T-cell (primary cell): ENCODE results near the gene LIPH. TPM values are rescaled to one million over a fixed set of nuclear protein-coding genes. Genes with fewer than 3 reads are reported as not detected.

Experiments
- ATAC-seq, 4 experiments: fragments of 200-7000 bp in 3 of 4; fragments of 150-1000 bp in 1 of 4; cut with Tn5 transposase; replicated peaks in 1 of 4; 1 replicate in 3 of 4; 2 replicates in 1 of 4; pipeline ENCODE4 v1.10.0; 2021; ENCODE audit warnings: moderate library complexity in 3 of 4, mild to moderate bottlenecking in 2 of 4, moderate number of reproducible peaks in 1 of 4
- CTCF ChIA-PET, 2 donors: fragments of 300-600 bp; sonication (Branson Sonifier 250); formaldehyde crosslinking; loops; one replicate each; lab custom pipeline; 2022; ENCODE audit warnings: antibody characterized with exemption in 2 of 2; lab: Charles Lee
- POLR2A ChIA-PET, 2 donors: fragments of 300-600 bp; sonication (Branson Sonifier 250); formaldehyde crosslinking; loops; one replicate each; lab custom pipeline; 2022; ENCODE audit warnings: antibody characterized with exemption in 2 of 2; lab: Charles Lee
- DNase-seq, 35 experiments: peaks; one replicate each; pipeline versions ENCODE4 v3.0.0 to v3.0.0-alpha.2; 2013 to 2023
- H3K27ac ChIP-seq: one replicate; pipeline ENCODE4 v1.5.1; 2013; ENCODE audit warnings: low read length
- H3K27me3 ChIP-seq, 2 experiments: replicated peaks in 1 of 2; 1 replicate in 1 of 2; 2 replicates in 1 of 2; pipeline versions ENCODE4 v1.6.1 to v1.7.0; 2013; ENCODE audit warnings: low read length in 1 of 2, mixed read lengths in 1 of 2; ENCODE audit not compliant: control insufficient read depth in 2 of 2, insufficient read depth in 2 of 2; ENCODE audit errors: extremely low read depth in 1 of 2
- H3K36me3 ChIP-seq, 2 donors: 1 replicate in 1 of 2; 2 replicates in 1 of 2; pipeline versions ENCODE4 v1.6.1 to v1.7.0; 2013; ENCODE audit warnings: low read length in 1 of 2; ENCODE audit not compliant: control insufficient read depth in 2 of 2, insufficient read depth in 1 of 2; ENCODE audit errors: extremely low read depth in 1 of 2
- H3K4me1 ChIP-seq, 2 experiments: 1 replicate in 1 of 2; 2 replicates in 1 of 2; pipeline versions ENCODE4 v1.6.1 to v1.7.0; 2013; ENCODE audit warnings: low read length in 2 of 2, mixed read lengths in 1 of 2; ENCODE audit not compliant: insufficient read depth in 2 of 2, control insufficient read depth in 1 of 2; ENCODE audit errors: extremely low read depth in 1 of 2
- H3K4me3 ChIP-seq, 2 donors: 1 replicate in 1 of 2; 2 replicates in 1 of 2; pipeline versions ENCODE4 v1.5.1 to v1.7.0; 2013; ENCODE audit warnings: mild to moderate bottlenecking in 2 of 2, low read length in 1 of 2, moderate library complexity in 1 of 2; ENCODE audit not compliant: control insufficient read depth in 1 of 2; ENCODE audit errors: extremely low read depth in 1 of 2
- H3K9me3 ChIP-seq: 2 replicates; pipeline ENCODE4 v1.7.0; 2013
- H3K27ac Mint-ChIP-seq, 2 donors: one replicate each; pipeline ENCODE4 v1.8.0; 2020 to 2021; ENCODE audit warnings: mild to moderate bottlenecking in 2 of 2, mixed read lengths in 2 of 2
- H3K27me3 Mint-ChIP-seq, 2 donors: one replicate each; pipeline ENCODE4 v1.8.0; 2021 to 2022; ENCODE audit warnings: mixed read lengths in 2 of 2
- H3K36me3 Mint-ChIP-seq: one replicate; pipeline ENCODE4 v1.8.0; 2021; ENCODE audit warnings: mixed read lengths
- H3K4me1 Mint-ChIP-seq, 3 donors: one replicate each; pipeline ENCODE4 v1.8.0; 2020 to 2022; ENCODE audit warnings: mixed read lengths in 3 of 3, mild to moderate bottlenecking in 1 of 3
- H3K4me3 Mint-ChIP-seq, 3 donors: one replicate each; pipeline ENCODE4 v1.8.0; 2020 to 2022; ENCODE audit warnings: mild to moderate bottlenecking in 3 of 3, mixed read lengths in 3 of 3, moderate library complexity in 3 of 3
- H3K9me3 Mint-ChIP-seq, 3 donors: one replicate each; pipeline ENCODE4 v1.8.0; 2020 to 2022; ENCODE audit warnings: mixed read lengths in 3 of 3
- WGBS: methylation state at CpG from one replicate; pipeline ENCODE4 v1.1.5; 2013; ENCODE audit warnings: missing lambda C conversion rate; ENCODE audit not compliant: insufficient coverage; 5-methylcytosine and 5-hydroxymethylcytosine counted together
- total RNA-seq, 35 experiments: library from RNA in 6 of 35; stranded (reverse) in 6 of 35; fragments of 120-200 nt in 1 of 35; gene quantifications; one replicate each; pipeline versions ENCODE4 v1.2.1 to v1.2.4 and lab custom pipeline; 2013 to 2026

LIPH gene
- total RNA-seq, 5 donors from 2014 or later (not counting 1 experiment from before 2014, with no cell fraction given): 0.63 TPM; not detected in 4

GRCh38 chr3:185572183-185572582 is 19.8 kb upstream of the LIPH start:
- DNase-seq (no peak), ATAC-seq (no peak)
- H3K27me3 ChIP-seq: no peaks in the 10 kb centered on the region
- Mint-ChIP-seq H3K4me1 (peaks cover 0 to 6% (median 4%) of the 10 kb centered on the region in 3 donors), H3K9me3 (peaks cover 0 to 10% (median 9%) of the 10 kb centered on the region in 3 donors), H3K36me3 (no peaks in the 10 kb centered on the region), H3K4me3 (no peak overlapping the region), H3K27me3 (no peaks in the 10 kb centered on the region), H3K27ac (no peak overlapping the region)
- ChIA-PET CTCF (interaction anchor here (0.6 to 0.8 kb wide), 3 partner anchors 12 to 394 kb away, joined by 3 read pairs; no protein-coding TSS in a partner anchor), POLR2A (interaction anchor here (0.6 kb wide), 2 partner anchors 82 to 594 kb away, joined by 3 read pairs; no protein-coding TSS in a partner anchor)
- H3K27ac ChIP-seq: no peak overlapping the region
- no peak overlapping the region for H3K4me3 ChIP-seq
- H3K4me1 ChIP-seq: peaks cover 0 to 5% of the 10 kb centered on the region in 2 experiments
- H3K36me3 ChIP-seq: no peaks in the 10 kb centered on the region
- no peaks in the 10 kb centered on the region for H3K9me3 ChIP-seq
- WGBS: 63% methylated on average over 5 of the region's 5 CpGs

- no peak overlapping the region for H3K27ac ChIP-seq
- no peaks in the 10 kb centered on the region for H3K36me3 ChIP-seq
- peaks cover 5 to 22% of the 10 kb centered on the region in 2 experiments for H3K4me1 ChIP-seq
- Mint-ChIP-seq H3K36me3 (no peaks in the 10 kb centered on the region), H3K27ac (peak overlapping the region; percentile 74 to 89), H3K9me3 (no peaks in the 10 kb centered on the region), H3K4me1 (peaks cover 17 to 20% (median 19%) of the 10 kb centered on the region in 3 donors), H3K4me3 (peak overlapping the region in 1 of 3 donors; percentile 36), H3K27me3 (peaks cover 4 to 11% of the 10 kb centered on the region in 2 donors)
- ChIA-PET CTCF (interaction anchor here (0.6 kb wide), 2 partner anchors 272 to 1656 kb away, joined by 3 read pairs; no protein-coding TSS in a partner anchor), POLR2A (interaction anchor here in 1 of 2 donors (0.6 kb wide), 1 partner anchor 24 kb away, joined by 8 read pairs; no protein-coding TSS in a partner anchor)
- DNase-seq (no peak), ATAC-seq (peak in 3 of 4 experiments; percentile 36 to 50 (median 50))
- H3K4me3 ChIP-seq: no peak overlapping the region
- H3K9me3 ChIP-seq: no peaks in the 10 kb centered on the region
- whole genome bisulfite sequencing: 21% methylated on average over 2 of the region's 5 CpGs
- H3K27me3 ChIP-seq: peaks cover 0 to 22% of the 10 kb centered on the region in 2 experiments
These were observed 9.6 kb upstream of the LIPH start for GRCh38 chr3:185561958-185562357.

- ATAC-seq (peak in 3 of 4 experiments; percentile 42 to 48 (median 45)), DNase-seq (peak in 1 of 35 experiments; percentile 11)
- H3K4me3 Mint-ChIP-seq: peak overlapping the region in 2 of 3 donors; percentile 17 to 36
- ChIA-PET POLR2A (no interaction called here), CTCF (no interaction called here)
- H3K4me1 Mint-ChIP-seq: peaks cover 17 to 20% (median 19%) of the 10 kb centered on the region in 3 donors
- Histone ChIP-seq H3K4me3 (no peak overlapping the region), H3K9me3 (no peaks in the 10 kb centered on the region), H3K36me3 (no peaks in the 10 kb centered on the region), H3K4me1 (peaks cover 5 to 22% of the 10 kb centered on the region in 2 experiments), H3K27ac (peak overlapping the region; percentile 19), H3K27me3 (peaks cover 0 to 22% of the 10 kb centered on the region in 2 experiments)
- H3K27ac Mint-ChIP-seq: peak overlapping the region; percentile 74 to 89
- H3K27me3 Mint-ChIP-seq: peaks cover 4 to 11% of the 10 kb centered on the region in 2 donors
- WGBS: 47% methylated on average over 5 of the region's 8 CpGs
- no peaks in the 10 kb centered on the region for H3K9me3 Mint-ChIP-seq
- no peaks in the 10 kb centered on the region for H3K36me3 Mint-ChIP-seq
These were observed 9.1 kb upstream of the LIPH start for GRCh38 chr3:185561374-185561943.

GRCh38 chr3:185560676-185561075 is 8.3 kb upstream of the LIPH start:
- Mint-ChIP-seq H3K36me3 (no peaks in the 10 kb centered on the region), H3K27me3 (peaks cover 4 to 11% of the 10 kb centered on the region in 2 donors), H3K4me3 (no peak overlapping the region)

GRCh38 chr3:185559706-185560090 is 7.3 kb upstream of the LIPH start:
- ChIA-PET CTCF (interaction anchor here (0.6 to 1.4 kb wide), 6 partner anchors 12 to 1508 kb away, joined by 3 to 7 read pairs (median 3); partner anchors contain the start of gene SENP2 (in 1 of the 2)), POLR2A (interaction anchor here (0.6 to 0.8 kb wide), 2 partner anchors 18 to 26 kb away, joined by 6 to 9 read pairs; partner anchors contain the start of gene SENP2 (in 1 of the 2))
- DNase-seq: no peak
- Histone ChIP-seq H3K27me3 (peaks cover 0 to 22% of the 10 kb centered on the region in 2 experiments), H3K4me1 (peaks cover 5 to 22% of the 10 kb centered on the region in 2 experiments), H3K4me3 (no peak overlapping the region), H3K9me3 (no peaks in the 10 kb centered on the region), H3K27ac (no peak overlapping the region), H3K36me3 (no peaks in the 10 kb centered on the region)
- H3K27me3 Mint-ChIP-seq: peaks cover 4 to 11% of the 10 kb centered on the region in 2 donors
- peak overlapping the region in 2 of 3 donors; percentile 35 to 73 for H3K4me3 Mint-ChIP-seq
- H3K9me3 Mint-ChIP-seq: no peaks in the 10 kb centered on the region
- peaks cover 17 to 20% (median 19%) of the 10 kb centered on the region in 3 donors for H3K4me1 Mint-ChIP-seq
- no peak overlapping the region for H3K27ac Mint-ChIP-seq
- ATAC-seq: no peak
- 79% methylated on average over 9 of the region's 12 CpGs for WGBS
- H3K36me3 Mint-ChIP-seq: no peaks in the 10 kb centered on the region

More at GRCh38 chr3:185560676-185561075, 8.3 kb upstream of the LIPH start:
- ATAC-seq: no peak
- Mint-ChIP-seq H3K9me3 (no peaks in the 10 kb centered on the region), H3K27ac (no peak overlapping the region), H3K4me1 (peaks cover 17 to 20% (median 19%) of the 10 kb centered on the region in 3 donors)
- POLR2A ChIA-PET: no interaction called here
- peaks cover 0 to 22% of the 10 kb centered on the region in 2 experiments for H3K27me3 ChIP-seq
- H3K4me1 ChIP-seq: peaks cover 5 to 22% of the 10 kb centered on the region in 2 experiments
- H3K9me3 ChIP-seq: no peaks in the 10 kb centered on the region
- 90% methylated on average over 6 of the region's 13 CpGs for WGBS
- no peak overlapping the region for H3K27ac ChIP-seq
- CTCF ChIA-PET: interaction anchor here in 1 of 2 donors (0.8 kb wide), 1 partner anchor 12 kb away, joined by 3 read pairs; no protein-coding TSS in a partner anchor
- no peak for DNase-seq
- no peak overlapping the region for H3K4me3 ChIP-seq
- H3K36me3 ChIP-seq: no peaks in the 10 kb centered on the region

GRCh38 chr3:185558395-185558794 is 6.0 kb upstream of the LIPH start:
- Histone ChIP-seq H3K36me3 (no peaks in the 10 kb centered on the region), H3K4me1 (peaks cover 5 to 22% of the 10 kb centered on the region in 2 experiments), H3K27ac (no peak overlapping the region), H3K9me3 (no peaks in the 10 kb centered on the region), H3K27me3 (peaks cover 0 to 22% of the 10 kb centered on the region in 2 experiments), H3K4me3 (no peak overlapping the region)
- peak overlapping the region in 1 of 3 donors; percentile 71 for H3K4me3 Mint-ChIP-seq
- POLR2A ChIA-PET: no interaction called here
- peak overlapping the region in 1 of 2 donors; percentile 70 for H3K27ac Mint-ChIP-seq
- WGBS: no CpG with 5 or more reads among the region's 3 CpGs
- no peak for DNase-seq
- no peak for ATAC-seq
- H3K4me1 Mint-ChIP-seq: peaks cover 17 to 20% (median 19%) of the 10 kb centered on the region in 3 donors
- H3K9me3 Mint-ChIP-seq: no peaks in the 10 kb centered on the region
- H3K36me3 Mint-ChIP-seq: no peaks in the 10 kb centered on the region
- H3K27me3 Mint-ChIP-seq: peaks cover 4 to 11% of the 10 kb centered on the region in 2 donors
- CTCF ChIA-PET: interaction anchor here in 1 of 2 donors (0.6 kb wide), 2 partner anchors 51 to 54 kb away, joined by 3 to 5 read pairs; no protein-coding TSS in a partner anchor
